GM18909 (cell line): ENCODE data around the gene NCK2.

ENCODE experiments used
- ATAC-seq: cut with Tn5 transposase; IDR thresholded peaks from one replicate; pipeline ENCODE4 v1.9.1; 2021; ENCODE audit warnings: mild to moderate bottlenecking; ENCODE audit not compliant: unreplicated experiment, poor library complexity

Gene NCK2

GRCh38 chr2:105806996-105807395 is 62.3 kb downstream of the NCK2 start:
- no peak for ATAC-seq

- ATAC-seq: no peak
Observed at GRCh38 chr2:105808423-105809096, 63.8 kb downstream of the NCK2 start.

- peak; percentile 46 for ATAC-seq
Observed at GRCh38 chr2:105809097-105809473, 64.4 kb downstream of the NCK2 start.

- no peak for ATAC-seq
Observed at GRCh38 chr2:105809723-105810122, 65.0 kb downstream of the NCK2 start.

GRCh38 chr2:105812180-105813044 is 67.7 kb downstream of the NCK2 start:
- ATAC-seq: peak; percentile 96

GRCh38 chr2:105813045-105813315 is 68.3 kb downstream of the NCK2 start:
- ATAC-seq: no peak

- no peak for ATAC-seq
Observed at GRCh38 chr2:105813405-105813804, 68.7 kb downstream of the NCK2 start.

GRCh38 chr2:105814291-105814940 is 69.7 kb downstream of the NCK2 start:
- ATAC-seq: no peak

GRCh38 chr2:105815401-105815800 is 70.7 kb downstream of the NCK2 start:
- no peak for ATAC-seq

GRCh38 chr2:105820151-105820550 is 75.4 kb downstream of the NCK2 start:
- no peak for ATAC-seq

GRCh38 chr2:105820691-105821090 is 76.0 kb downstream of the NCK2 start:
- ATAC-seq: no peak

- ATAC-seq: no peak
Observed at GRCh38 chr2:105821428-105822125, 76.9 kb downstream of the NCK2 start.

- peak; percentile 94 for ATAC-seq
Observed at GRCh38 chr2:105822186-105822585, 77.5 kb downstream of the NCK2 start.

- ATAC-seq: no peak
Observed at GRCh38 chr2:105824446-105824845, 79.7 kb downstream of the NCK2 start.

GRCh38 chr2:105827351-105828096 is 82.8 kb downstream of the NCK2 start:
- ATAC-seq: peak; percentile 53

- ATAC-seq: peak; percentile 55
Observed at GRCh38 chr2:105828558-105828957, 83.8 kb downstream of the NCK2 start.

GRCh38 chr2:105834931-105835330 is 90.2 kb downstream of the NCK2 start:
- ATAC-seq: peak; percentile 87

GRCh38 chr2:105836341-105836740 is 91.6 kb downstream of the NCK2 start:
- ATAC-seq: no peak

- ATAC-seq: peak; percentile 35
Observed at GRCh38 chr2:105836840-105837692, 92.4 kb downstream of the NCK2 start.
